Glutamatergic neuron (in vitro differentiated cells): ENCODE data around the gene STXBP1. TPM values are rescaled to one million over a fixed set of nuclear protein-coding genes. Genes with fewer than 3 reads are reported as not detected.

Source experiments
- DNase-seq: peaks from one replicate; pipeline ENCODE4 v3.0.0; 2022
- H3K27ac Mint-ChIP-seq: one replicate; pipeline ENCODE4 v1.8.0; 2020; ENCODE audit warnings: mild to moderate bottlenecking, mixed read lengths, inconsistent platforms; ENCODE audit not compliant: unreplicated experiment
- H3K27me3 Mint-ChIP-seq: one replicate; pipeline ENCODE4 v1.8.0; 2020; ENCODE audit warnings: mild to moderate bottlenecking, moderate library complexity, mixed read lengths, inconsistent platforms; ENCODE audit not compliant: unreplicated experiment
- H3K36me3 Mint-ChIP-seq: one replicate; pipeline ENCODE4 v1.8.0; 2020; ENCODE audit warnings: mild to moderate bottlenecking, mixed read lengths, inconsistent platforms; ENCODE audit not compliant: unreplicated experiment
- H3K4me1 Mint-ChIP-seq: one replicate; pipeline ENCODE4 v1.8.0; 2020; ENCODE audit warnings: mild to moderate bottlenecking, low read depth, mixed read lengths, inconsistent platforms; ENCODE audit not compliant: unreplicated experiment
- H3K4me3 Mint-ChIP-seq: one replicate; pipeline ENCODE4 v1.8.0; 2020; ENCODE audit warnings: mild to moderate bottlenecking, mixed read lengths, inconsistent platforms; ENCODE audit not compliant: unreplicated experiment
- H3K9me3 Mint-ChIP-seq: one replicate; pipeline ENCODE4 v1.8.0; 2020; ENCODE audit warnings: mild to moderate bottlenecking, moderate library complexity, mixed read lengths, inconsistent platforms; ENCODE audit not compliant: unreplicated experiment
- total RNA-seq: library from RNA; stranded (reverse); fragmentation: NEBNext Ultra II Directional; extraction: Animal tissue kit (Norgen Biotek cat#: 25700); gene quantifications from one replicate; pipeline ENCODE4 v1.2.1, GENCODE V29; 2021; ENCODE audit not compliant: unreplicated experiment
- TF ChIP-seq, protein P1 (sequence below): fragments of 200-600 bp; sonication (generic); IDR thresholded peaks from one replicate; pipeline ENCODE4 v1.5.0; 2021; ENCODE audit not compliant: partially characterized antibody, unreplicated experiment

The STXBP1 gene
- total RNA-seq, 1 donor from 2014 or later: 402 TPM

- Mint-ChIP-seq H3K27ac (peak overlapping the region; percentile 46), H3K27me3 (peaks cover 5% of the 10 kb centered on the region), H3K36me3 (no peaks in the 10 kb centered on the region), H3K4me3 (peak overlapping the region; percentile 40), H3K4me1 (peaks cover 44% of the 10 kb centered on the region), H3K9me3 (peaks cover 11% of the 10 kb centered on the region)
- TF ChIP-seq, protein P1, sequence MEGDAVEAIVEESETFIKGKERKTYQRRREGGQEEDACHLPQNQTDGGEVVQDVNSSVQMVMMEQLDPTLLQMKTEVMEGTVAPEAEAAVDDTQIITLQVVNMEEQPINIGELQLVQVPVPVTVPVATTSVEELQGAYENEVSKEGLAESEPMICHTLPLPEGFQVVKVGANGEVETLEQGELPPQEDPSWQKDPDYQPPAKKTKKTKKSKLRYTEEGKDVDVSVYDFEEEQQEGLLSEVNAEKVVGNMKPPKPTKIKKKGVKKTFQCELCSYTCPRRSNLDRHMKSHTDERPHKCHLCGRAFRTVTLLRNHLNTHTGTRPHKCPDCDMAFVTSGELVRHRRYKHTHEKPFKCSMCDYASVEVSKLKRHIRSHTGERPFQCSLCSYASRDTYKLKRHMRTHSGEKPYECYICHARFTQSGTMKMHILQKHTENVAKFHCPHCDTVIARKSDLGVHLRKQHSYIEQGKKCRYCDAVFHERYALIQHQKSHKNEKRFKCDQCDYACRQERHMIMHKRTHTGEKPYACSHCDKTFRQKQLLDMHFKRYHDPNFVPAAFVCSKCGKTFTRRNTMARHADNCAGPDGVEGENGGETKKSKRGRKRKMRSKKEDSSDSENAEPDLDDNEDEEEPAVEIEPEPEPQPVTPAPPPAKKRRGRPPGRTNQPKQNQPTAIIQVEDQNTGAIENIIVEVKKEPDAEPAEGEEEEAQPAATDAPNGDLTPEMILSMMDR: no peak
- DNase-seq: no peak
Observed at GRCh38 chr9:127633216-127633862, 21.3 kb downstream of the STXBP1 start.

GRCh38 chr9:127634021-127634420, 21.9 kb downstream of the STXBP1 start:
- peaks cover 10% of the 10 kb centered on the region for H3K9me3 Mint-ChIP-seq
- TF ChIP-seq, protein P1: no peak
- H3K4me1 Mint-ChIP-seq: peaks cover 37% of the 10 kb centered on the region
- peak overlapping the region; percentile 46 for H3K27ac Mint-ChIP-seq
- DNase-seq: no peak
- no peaks in the 10 kb centered on the region for H3K36me3 Mint-ChIP-seq
- no peak overlapping the region for H3K4me3 Mint-ChIP-seq
- H3K27me3 Mint-ChIP-seq: peaks cover 5% of the 10 kb centered on the region

DNA sequence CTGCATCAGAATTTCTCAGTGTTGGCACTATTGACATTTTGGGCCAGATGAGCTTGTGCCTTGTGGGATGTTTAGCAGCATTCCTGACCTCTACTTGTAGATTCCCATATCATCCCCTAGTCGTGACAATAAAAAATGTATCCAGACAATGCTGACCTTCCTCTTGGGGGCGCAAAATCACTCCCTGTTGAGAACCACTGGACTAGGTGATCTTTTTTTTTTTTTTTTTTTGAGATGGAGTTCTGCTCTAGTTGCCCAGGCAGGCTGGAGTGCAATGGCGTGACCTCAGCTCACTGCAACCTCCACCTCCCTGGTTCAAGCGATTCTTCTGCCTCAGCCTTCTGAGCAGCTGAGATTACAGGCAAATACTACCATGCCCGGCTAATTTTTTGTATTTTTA, 22.6 kb downstream of the STXBP1 start:
- Mint-ChIP-seq H3K27ac (peak overlapping the region; percentile 55), H3K36me3 (no peaks in the 10 kb centered on the region), H3K9me3 (peaks cover 4% of the 10 kb centered on the region), H3K4me1 (peaks cover 31% of the 10 kb centered on the region), H3K4me3 (peak overlapping the region; percentile 35), H3K27me3 (peaks cover 3% of the 10 kb centered on the region)
- TF ChIP-seq, protein P1: no peak
- DNase-seq: no peak

DNA sequence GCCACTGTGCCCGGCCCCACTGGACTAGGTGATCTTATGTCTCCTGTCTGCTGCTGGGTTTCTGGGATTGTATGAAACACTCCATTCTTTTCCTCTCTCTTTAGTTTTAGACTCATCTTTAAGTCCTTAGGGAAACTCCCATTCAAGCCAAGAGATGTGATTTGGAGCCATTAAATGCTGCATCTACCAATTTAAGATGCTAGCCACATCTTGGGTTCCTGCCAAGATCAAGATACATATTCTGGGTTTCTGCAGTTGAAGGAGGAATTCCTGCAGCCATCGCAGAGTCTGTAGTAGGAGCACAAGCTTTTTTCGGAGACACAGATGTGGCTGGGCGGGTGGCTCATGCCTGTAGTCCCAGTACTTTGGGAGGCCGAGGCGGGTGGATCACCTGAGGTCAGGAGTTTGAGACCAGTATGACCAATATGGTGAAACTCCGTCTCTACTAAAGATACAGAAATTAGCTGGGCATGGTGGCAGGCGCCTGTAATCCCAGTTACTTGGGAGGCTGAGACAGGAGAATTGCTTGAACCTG, 23.2 kb downstream of the STXBP1 start:
- TF ChIP-seq, protein P1: no peak
- no peak overlapping the region for H3K4me3 Mint-ChIP-seq
- H3K27ac Mint-ChIP-seq: peak overlapping the region; percentile 52
- H3K36me3 Mint-ChIP-seq: no peaks in the 10 kb centered on the region
- DNase-seq: no peak
- H3K9me3 Mint-ChIP-seq: peaks cover 4% of the 10 kb centered on the region
- peaks cover 31% of the 10 kb centered on the region for H3K4me1 Mint-ChIP-seq
- H3K27me3 Mint-ChIP-seq: peaks cover 3% of the 10 kb centered on the region

GRCh38 chr9:127637322-127637847, 25.3 kb downstream of the STXBP1 start:
- Mint-ChIP-seq H3K4me1 (peaks cover 35% of the 10 kb centered on the region), H3K27ac (no peak overlapping the region), H3K9me3 (peaks cover 4% of the 10 kb centered on the region), H3K27me3 (peaks cover 3% of the 10 kb centered on the region), H3K36me3 (no peaks in the 10 kb centered on the region), H3K4me3 (no peak overlapping the region)
- TF ChIP-seq, protein P1: no peak
- DNase-seq: no peak
